Fibroblast of peridontal ligament (primary cell): ENCODE results near the gene RASGEF1B.

Experiments used
- DNase-seq: peaks from one replicate; pipeline ENCODE4 v3.0.0-alpha.2; 2010; ENCODE audit errors: extremely low read depth

The RASGEF1B gene

GRCh38 chr4:81399306-81400086 is 72.2 kb downstream of the RASGEF1B start:
- no peak for DNase-seq

GRCh38 chr4:81398379-81398778 is 73.3 kb downstream of the RASGEF1B start:
- DNase-seq, result no peak

GRCh38 chr4:81397635-81398034 is 74.1 kb downstream of the RASGEF1B start:
- no peak for DNase-seq

GRCh38 chr4:81395239-81395638 is 76.5 kb downstream of the RASGEF1B start:
- DNase-seq, result no peak

GRCh38 chr4:81392164-81392563 is 79.5 kb downstream of the RASGEF1B start:
- DNase-seq, result no peak

- no peak for DNase-seq
These were observed 82.0 kb downstream of the RASGEF1B start for GRCh38 chr4:81389720-81390119.

- no peak for DNase-seq
These were observed 91.3 kb downstream of the RASGEF1B start for GRCh38 chr4:81380437-81380836.

- DNase-seq, result peak; percentile 67
These were observed 93.3 kb downstream of the RASGEF1B start for GRCh38 chr4:81378386-81378785.

- no peak for DNase-seq
These were observed 94.5 kb downstream of the RASGEF1B start for GRCh38 chr4:81377191-81377590.

- no peak for DNase-seq
These were observed 95.0 kb downstream of the RASGEF1B start for GRCh38 chr4:81376720-81377119.
